Lower lobe of right lung (tissue), 2 donors: ENCODE data around the gene METTL15. TPM values are rescaled to one million over a fixed set of nuclear protein-coding genes. Genes with fewer than 3 reads are reported as not detected.
A peak's percentile ranks its signal among the peaks of the same experiment; 100 is the strongest.
"Not testable (repeated sequence)": the region's sequence is repeated elsewhere in the genome, so short reads cannot be mapped to it uniquely, and the experiment has no call there.

Experiments
- ATAC-seq, 2 donors: fragments of 200-7000 bp; cut with Tn5 transposase; one replicate each; pipeline ENCODE4 v1.9.1; 2020 to 2022; ENCODE audit warnings: mild to moderate bottlenecking in 2 of 2, moderate library complexity in 2 of 2
- DNase-seq: peaks from one replicate; pipeline ENCODE4 v3.0.0-alpha.2; 2020
- H3K27ac ChIP-seq: fragments of 200-600 bp; one replicate; pipeline ENCODE4 v1.8.0; 2022
- H3K27me3 ChIP-seq: fragments of 200-600 bp; one replicate; pipeline ENCODE4 v1.8.0; 2022; ENCODE audit warnings: low read depth
- H3K36me3 ChIP-seq: fragments of 200-600 bp; one replicate; pipeline ENCODE4 v1.8.0; 2022; ENCODE audit warnings: mild to moderate bottlenecking
- H3K4me1 ChIP-seq: fragments of 200-600 bp; one replicate; pipeline ENCODE4 v1.8.0; 2022
- H3K4me3 ChIP-seq: fragments of 200-600 bp; one replicate; pipeline ENCODE4 v1.8.0; 2022; ENCODE audit warnings: mild to moderate bottlenecking
- H3K9me3 ChIP-seq: fragments of 200-600 bp; one replicate; pipeline ENCODE4 v1.8.0; 2022
- CTCF ChIP-seq: fragments of 200-600 bp; IDR thresholded peaks from one replicate; pipeline ENCODE4 v1.8.0; 2022; ENCODE audit warnings: antibody characterized with exemption, mild to moderate bottlenecking
- intact Hi-C: fragments of 100-400 bp; cut with DNase I; formaldehyde crosslinking; loops from one replicate; pipeline ENCODE4 v1.11.0; 2022
- total RNA-seq: library from RNA; stranded (reverse); fragmentation: NEBNext Ultra II Directional; extraction: Animal tissue kit (Norgen Biotek cat#: 25700); gene quantifications from one replicate; pipeline ENCODE4 v1.2.1, GENCODE V29; 2021
- donor health status: DM: no; HTN: yes; CAD: no; lungs with severe emphysema.

METTL15 gene
- total RNA-seq, 1 donor from 2014 or later, result 15.2 TPM

GRCh38 chr11:28098257-28098656 is 9.9 kb upstream of the METTL15 start:
- no peak for ATAC-seq
- TF ChIP-seq CTCF, result no peak
- no peaks in the 10 kb centered on the region for H3K36me3 ChIP-seq

GRCh38 chr11:28099715-28100114 is 8.5 kb upstream of the METTL15 start:
- H3K27me3 ChIP-seq, result no peaks in the 10 kb centered on the region
- TF ChIP-seq CTCF, result no peak
- no peak overlapping the region for H3K4me3 ChIP-seq
- intact Hi-C loops, result no loop called here
- no peak overlapping the region for H3K27ac ChIP-seq
- H3K36me3 ChIP-seq, result no peaks in the 10 kb centered on the region
- H3K4me1 ChIP-seq, result no peaks in the 10 kb centered on the region
- no peak for ATAC-seq
- H3K9me3 ChIP-seq, result no peaks in the 10 kb centered on the region
- no peak for DNase-seq

More at GRCh38 chr11:28098257-28098656, 9.9 kb upstream of the METTL15 start:
- H3K4me3 ChIP-seq, result no peak overlapping the region
- H3K4me1 ChIP-seq, result no peaks in the 10 kb centered on the region
- intact Hi-C loops, result no loop called here
- H3K27ac ChIP-seq, result no peak overlapping the region
- H3K27me3 ChIP-seq, result no peaks in the 10 kb centered on the region
- H3K9me3 ChIP-seq, result no peaks in the 10 kb centered on the region
- DNase-seq, result no peak

GRCh38 chr11:28100665-28101064 is 7.5 kb upstream of the METTL15 start:
- no peak for TF ChIP-seq CTCF
- DNase-seq, result no peak
- Histone ChIP-seq H3K27me3 (no peaks in the 10 kb centered on the region), H3K27ac (no peak overlapping the region), H3K9me3 (no peaks in the 10 kb centered on the region), H3K36me3 (no peaks in the 10 kb centered on the region), H3K4me3 (no peak overlapping the region), H3K4me1 (no peaks in the 10 kb centered on the region)
- ATAC-seq, result no peak
- intact Hi-C loops, result no loop called here

- H3K36me3 ChIP-seq, H3K9me3 ChIP-seq, H3K27me3 ChIP-seq, intact Hi-C loops, H3K4me1 ChIP-seq, H3K4me3 ChIP-seq, H3K27ac ChIP-seq, DNase-seq: not testable (repeated sequence)
- peak in 1 of 2 donors; percentile 37 for ATAC-seq
Measured at GRCh38 chr11:28102300-28102699, 5.9 kb upstream of the METTL15 start.

- Histone ChIP-seq H3K27me3 (no peaks in the 10 kb centered on the region), H3K36me3 (no peaks in the 10 kb centered on the region), H3K4me3 (no peak overlapping the region), H3K9me3 (no peaks in the 10 kb centered on the region), H3K27ac (no peak overlapping the region), H3K4me1 (peaks cover 23% of the 10 kb centered on the region)
- intact Hi-C loops, result no loop called here
- DNase-seq, result no peak
- ATAC-seq, result no peak
- no peak for TF ChIP-seq CTCF
Measured at GRCh38 chr11:28104425-28104824, 3.8 kb upstream of the METTL15 start.

GRCh38 chr11:28104984-28105383 is 3.2 kb upstream of the METTL15 start:
- no peak for TF ChIP-seq CTCF
- Histone ChIP-seq H3K27ac (no peak overlapping the region), H3K27me3 (no peaks in the 10 kb centered on the region), H3K36me3 (no peaks in the 10 kb centered on the region), H3K4me3 (no peak overlapping the region), H3K4me1 (peaks cover 29% of the 10 kb centered on the region), H3K9me3 (no peaks in the 10 kb centered on the region)
- intact Hi-C loops, result no loop called here
- DNase-seq (no peak), ATAC-seq (no peak)
